HUES48 (cell line): ENCODE results near the gene JUNB.

Source experiments
- H3K27ac ChIP-seq: one replicate; pipeline ENCODE4 v1.7.0; 2013; ENCODE audit warnings: low read depth, low read length, inconsistent platforms
- H3K27me3 ChIP-seq: 2 replicates; pipeline ENCODE4 v1.6.1; 2013; ENCODE audit warnings: mild to moderate bottlenecking, low read length; ENCODE audit not compliant: control insufficient read depth, insufficient read depth
- H3K36me3 ChIP-seq: 2 replicates; pipeline ENCODE4 v1.6.1; 2013; ENCODE audit warnings: low read length; ENCODE audit not compliant: control insufficient read depth, insufficient read depth
- H3K4me1 ChIP-seq: 2 replicates; pipeline ENCODE4 v1.6.1; 2013; ENCODE audit warnings: mild to moderate bottlenecking, low read length; ENCODE audit not compliant: control insufficient read depth, insufficient read depth
- H3K4me3 ChIP-seq: 2 replicates; pipeline ENCODE4 v1.5.1; 2013; ENCODE audit warnings: mild to moderate bottlenecking, low read depth, low read length
- H3K9ac ChIP-seq: 2 replicates; pipeline ENCODE4 v1.6.1; 2013; ENCODE audit warnings: mild to moderate bottlenecking, low read depth, low read length, moderate library complexity
- H3K9me3 ChIP-seq: 2 replicates; pipeline ENCODE4 v1.6.1; 2013; ENCODE audit warnings: low read length; ENCODE audit not compliant: control insufficient read depth, insufficient read depth

The JUNB gene

GRCh38 chr19:12757544-12758274, 33.6 kb upstream of the JUNB start:
- Histone ChIP-seq H3K27ac (no peak overlapping the region), H3K9ac (no peak overlapping the region), H3K4me3 (peak overlapping the region; percentile 48), H3K27me3 (no peaks in the 10 kb centered on the region), H3K9me3 (no peaks in the 10 kb centered on the region), H3K36me3 (0 out of 2 replicates have a peak, but pooled peaks cover under 1% of the 10 kb centered on the region), H3K4me1 (no peaks in the 10 kb centered on the region)

- Histone ChIP-seq H3K9me3 (no peaks in the 10 kb centered on the region), H3K4me3 (no peak overlapping the region), H3K4me1 (no peaks in the 10 kb centered on the region), H3K36me3 (peaks cover 18% of the 10 kb centered on the region), H3K9ac (no peak overlapping the region), H3K27me3 (no peaks in the 10 kb centered on the region), H3K27ac (no peak overlapping the region)
These were observed 31.6 kb upstream of the JUNB start for GRCh38 chr19:12759686-12760085.

- H3K4me1 ChIP-seq, result no peaks in the 10 kb centered on the region
- H3K27ac ChIP-seq, result no peak overlapping the region
- H3K9me3 ChIP-seq, result no peaks in the 10 kb centered on the region
- H3K27me3 ChIP-seq, result no peaks in the 10 kb centered on the region
- peaks cover 39% of the 10 kb centered on the region for H3K36me3 ChIP-seq
- H3K4me3 ChIP-seq, result no peak overlapping the region
- H3K9ac ChIP-seq, result no peak overlapping the region
These were observed 28.2 kb upstream of the JUNB start for GRCh38 chr19:12763100-12763499.

GRCh38 chr19:12764698-12765097, 26.6 kb upstream of the JUNB start:
- no peaks in the 10 kb centered on the region for H3K27me3 ChIP-seq
- peaks cover 45% of the 10 kb centered on the region for H3K36me3 ChIP-seq
- H3K4me3 ChIP-seq, result no peak overlapping the region
- H3K9me3 ChIP-seq, result no peaks in the 10 kb centered on the region
- no peak overlapping the region for H3K27ac ChIP-seq
- H3K4me1 ChIP-seq, result 0 out of 2 replicates have a peak, but pooled peaks cover 2% of the 10 kb centered on the region
- H3K9ac ChIP-seq, result no peak overlapping the region

- Histone ChIP-seq H3K27me3 (no peaks in the 10 kb centered on the region), H3K9ac (no peak overlapping the region), H3K4me3 (peak overlapping the region; percentile 55), H3K9me3 (no peaks in the 10 kb centered on the region), H3K36me3 (peaks cover 52% of the 10 kb centered on the region), H3K27ac (peak overlapping the region; percentile 12), H3K4me1 (0 out of 2 replicates have a peak, but pooled peaks cover 6% of the 10 kb centered on the region)
These were observed 25.2 kb upstream of the JUNB start for GRCh38 chr19:12766051-12766521.

- Histone ChIP-seq H3K27me3 (no peaks in the 10 kb centered on the region), H3K36me3 (peaks cover 55% of the 10 kb centered on the region), H3K4me1 (0 out of 2 replicates have a peak, but pooled peaks cover 6% of the 10 kb centered on the region), H3K27ac (no peak overlapping the region), H3K9me3 (no peaks in the 10 kb centered on the region), H3K4me3 (no peak overlapping the region), H3K9ac (no peak overlapping the region)
These were observed 24.1 kb upstream of the JUNB start for GRCh38 chr19:12767150-12767549.

GRCh38 chr19:12767666-12768065, 23.6 kb upstream of the JUNB start:
- no peak overlapping the region for H3K27ac ChIP-seq
- peaks cover 55% of the 10 kb centered on the region for H3K36me3 ChIP-seq

GRCh38 chr19:12769689-12770088, 21.6 kb upstream of the JUNB start:
- Histone ChIP-seq H3K27me3 (no peaks in the 10 kb centered on the region), H3K36me3 (peaks cover 42% of the 10 kb centered on the region), H3K4me3 (peak overlapping the region; percentile 23; the same call in 1 of the 2 replicates), H3K4me1 (peaks cover 10% of the 10 kb centered on the region; the same call in 1 of the 2 replicates), H3K9ac (no peak overlapping the region), H3K9me3 (no peaks in the 10 kb centered on the region), H3K27ac (no peak overlapping the region)

More at GRCh38 chr19:12767666-12768065, 23.6 kb upstream of the JUNB start:
- no peaks in the 10 kb centered on the region for H3K27me3 ChIP-seq
- no peak overlapping the region for H3K4me3 ChIP-seq
- no peak overlapping the region for H3K9ac ChIP-seq
- H3K4me1 ChIP-seq, result 0 out of 2 replicates have a peak, but pooled peaks cover 6% of the 10 kb centered on the region
- no peaks in the 10 kb centered on the region for H3K9me3 ChIP-seq

- H3K4me1 ChIP-seq, result peaks cover 12% of the 10 kb centered on the region; the same call in 1 of the 2 replicates
- no peak overlapping the region for H3K27ac ChIP-seq
- H3K4me3 ChIP-seq, result no peak overlapping the region
- peaks cover 33% of the 10 kb centered on the region for H3K36me3 ChIP-seq
- H3K9ac ChIP-seq, result no peak overlapping the region
- H3K9me3 ChIP-seq, result no peaks in the 10 kb centered on the region
- H3K27me3 ChIP-seq, result no peaks in the 10 kb centered on the region
These were observed 20.4 kb upstream of the JUNB start for GRCh38 chr19:12770922-12771321.

- no peak overlapping the region for H3K9ac ChIP-seq
- no peak overlapping the region for H3K4me3 ChIP-seq
- H3K36me3 ChIP-seq, result peaks cover 28% of the 10 kb centered on the region
- H3K9me3 ChIP-seq, result no peaks in the 10 kb centered on the region
- H3K27me3 ChIP-seq, result no peaks in the 10 kb centered on the region
- peaks cover 13% of the 10 kb centered on the region; the same call in 1 of the 2 replicates for H3K4me1 ChIP-seq
- H3K27ac ChIP-seq, result no peak overlapping the region
These were observed 19.0 kb upstream of the JUNB start for GRCh38 chr19:12772323-12772722.

- no peak overlapping the region for H3K9ac ChIP-seq
- no peaks in the 10 kb centered on the region for H3K9me3 ChIP-seq
- H3K4me1 ChIP-seq, result peaks cover 19% of the 10 kb centered on the region
- H3K27ac ChIP-seq, result no peak overlapping the region
- no peak overlapping the region for H3K4me3 ChIP-seq
- peaks cover 17% of the 10 kb centered on the region; the same call in 1 of the 2 replicates for H3K36me3 ChIP-seq
- H3K27me3 ChIP-seq, result no peaks in the 10 kb centered on the region
These were observed 17.7 kb upstream of the JUNB start for GRCh38 chr19:12773571-12773970.
